UCSD-AML1 (cell line): ENCODE measurements around the gene JPH3.

Experiments
- DNase-seq: peaks from one replicate; lab custom pipeline; 2025; ENCODE audit not compliant: unreplicated experiment; lab: John Stamatoyannopoulos, UW

The JPH3 gene

GRCh38 chr16:87625241-87625797 lies 23.0 kb downstream of the JPH3 start:
- no peak for DNase-seq

- DNase-seq, result no peak
Measured at GRCh38 chr16:87626401-87626800, 24.1 kb downstream of the JPH3 start.

- DNase-seq, result no peak
Measured at GRCh38 chr16:87626905-87627304, 24.6 kb downstream of the JPH3 start.

GRCh38 chr16:87627542-87628245 lies 25.4 kb downstream of the JPH3 start:
- no peak for DNase-seq

GRCh38 chr16:87628246-87628923 lies 26.1 kb downstream of the JPH3 start:
- DNase-seq, result no peak

- DNase-seq, result no peak
Measured at GRCh38 chr16:87628940-87629339, 26.6 kb downstream of the JPH3 start.

GRCh38 chr16:87631067-87631466 lies 28.8 kb downstream of the JPH3 start:
- no peak for DNase-seq

- DNase-seq, result no peak
Measured at GRCh38 chr16:87634411-87634810, 32.1 kb downstream of the JPH3 start.

GRCh38 chr16:87635541-87636049 lies 33.3 kb downstream of the JPH3 start:
- peak; percentile 66 for DNase-seq

GRCh38 chr16:87636050-87636684 lies 33.9 kb downstream of the JPH3 start:
- DNase-seq, result peak; percentile 80

- DNase-seq, result no peak
Measured at GRCh38 chr16:87636741-87637140, 34.4 kb downstream of the JPH3 start.

GRCh38 chr16:87637357-87637756 lies 35.0 kb downstream of the JPH3 start:
- no peak for DNase-seq

- no peak for DNase-seq
Measured at GRCh38 chr16:87638736-87639135, 36.4 kb downstream of the JPH3 start.

- no peak for DNase-seq
Measured at GRCh38 chr16:87641721-87642120, 39.4 kb downstream of the JPH3 start.

GRCh38 chr16:87642491-87642890 lies 40.2 kb downstream of the JPH3 start:
- no peak for DNase-seq

GRCh38 chr16:87644186-87644585 lies 41.9 kb downstream of the JPH3 start:
- DNase-seq, result no peak

GRCh38 chr16:87644596-87644995 lies 42.3 kb downstream of the JPH3 start:
- no peak for DNase-seq

- DNase-seq, result no peak
Measured at GRCh38 chr16:87645802-87646201, 43.5 kb downstream of the JPH3 start.

- no peak for DNase-seq
Measured at GRCh38 chr16:87647431-87648185, 45.3 kb downstream of the JPH3 start.

- no peak for DNase-seq
Measured at GRCh38 chr16:87648236-87648635, 45.9 kb downstream of the JPH3 start.
